Uterus (tissue), 4 donors: Measurements from ENCODE around the gene RAI1. TPM values are rescaled to one million over a fixed set of nuclear protein-coding genes. Genes with fewer than 3 reads are reported as not detected.

Source experiments
- DNase-seq, 2 donors: peaks; one replicate each; pipeline ENCODE4 v3.0.0-alpha.2; 2019 to 2020
- H3K27ac ChIP-seq, 2 donors: fragments of 200-600 bp; sonication (generic); 1 replicate in 1 of 2; 2 replicates in 1 of 2; pipeline ENCODE4 v1.5.1; 2016 to 2018
- H3K27me3 ChIP-seq, 2 donors: fragments of 200-600 bp; sonication (generic); one replicate each; pipeline ENCODE4 v1.5.1; 2018 to 2019; ENCODE audit warnings: control low read depth in 1 of 2
- H3K36me3 ChIP-seq, 2 donors: fragments of 200-600 bp; sonication (generic); one replicate each; pipeline ENCODE4 v1.5.1; 2019; ENCODE audit warnings: control low read depth in 1 of 2
- H3K4me1 ChIP-seq, 2 donors: fragments of 200-600 bp; sonication (generic); one replicate each; pipeline ENCODE4 v1.5.1; 2018 to 2019; ENCODE audit warnings: control low read depth in 1 of 2
- H3K4me3 ChIP-seq, 2 donors: fragments of 200-600 bp; sonication (generic); 1 replicate in 1 of 2; 2 replicates in 1 of 2; pipeline ENCODE4 v1.5.1; 2018 to 2019; ENCODE audit warnings: mild to moderate bottlenecking in 1 of 2
- H3K9me3 ChIP-seq, 2 donors: fragments of 200-600 bp; sonication (generic); one replicate each; pipeline ENCODE4 v1.5.1; 2019; ENCODE audit warnings: control low read depth in 1 of 2
- CTCF ChIP-seq, 4 experiments: fragments of 200-600 bp in 2 of 4; fragments of 450-650 bp in 2 of 4; sonication (generic) in 2 of 4; IDR thresholded peaks; one replicate each; pipeline ENCODE4 v1.5.1; 2016 to 2019; ENCODE audit warnings: antibody characterized with exemption in 4 of 4, mild to moderate bottlenecking in 2 of 4, moderate library complexity in 1 of 4
- POLR2A ChIP-seq, 2 donors: fragments of 450-650 bp; IDR thresholded peaks; one replicate each; pipeline ENCODE4 v1.6.1; 2016; ENCODE audit warnings: antibody characterized with exemption in 2 of 2, mild to moderate bottlenecking in 1 of 2, moderate library complexity in 1 of 2
- intact Hi-C: fragments of 100-400 bp; cut with DNase I; formaldehyde crosslinking; loops from one replicate; pipeline ENCODE4 v1.15.1; 2023; ENCODE audit warnings: low total_unique reads
- total RNA-seq, 4 donors: library from RNA; depleted of rRNA in 3 of 4; stranded (reverse); fragments of >200 nt in 3 of 4; gene quantifications; one replicate each; pipeline versions ENCODE4 v1.1.0 to v1.2.4, GENCODE V29; 2014 to 2023
- donor health status: DM: yes; HTN: yes; CAD: no.

The RAI1 gene
- total RNA-seq, 4 donors from 2014 or later = 10.0 to 66.1 (median 15.3) TPM

- no peaks in the 10 kb centered on the region for H3K27me3 ChIP-seq
- TF ChIP-seq CTCF (IDR thresholded peaks at IDR 0.05) (no peak), POLR2A (IDR thresholded peaks at IDR 0.05) (no peak)
- H3K36me3 ChIP-seq = no peaks in the 10 kb centered on the region
- intact Hi-C loops = no loop called here
- no peak for DNase-seq
- H3K9me3 ChIP-seq = no peaks in the 10 kb centered on the region
- H3K27ac ChIP-seq = no peak overlapping the region
- H3K4me3 ChIP-seq = no peak overlapping the region
- peaks cover 0 to 28% of the 10 kb centered on the region in 2 donors for H3K4me1 ChIP-seq
Observed at GRCh38 chr17:17702449-17703139, 21.3 kb downstream of the RAI1 start.

- intact Hi-C loops = no loop called here
- peak in 1 of 4 experiments; percentile 21 for TF ChIP-seq CTCF (IDR thresholded peaks at IDR 0.05)
- TF ChIP-seq POLR2A (IDR thresholded peaks at IDR 0.05) = no peak
- no peak overlapping the region for H3K27ac ChIP-seq
Observed at GRCh38 chr17:17703140-17703919, 22.1 kb downstream of the RAI1 start.

GRCh38 chr17:17704931-17705330, 23.7 kb downstream of the RAI1 start:
- no peak for DNase-seq
- H3K27ac ChIP-seq = no peak overlapping the region
- H3K4me3 ChIP-seq = no peak overlapping the region
- H3K9me3 ChIP-seq = no peaks in the 10 kb centered on the region
- H3K27me3 ChIP-seq = no peaks in the 10 kb centered on the region
- intact Hi-C loops = no loop called here
- H3K4me1 ChIP-seq = peaks cover 0 to 17% of the 10 kb centered on the region in 2 donors
- H3K36me3 ChIP-seq = no peaks in the 10 kb centered on the region
- no peak for TF ChIP-seq CTCF (IDR thresholded peaks at IDR 0.05)
- no peak for TF ChIP-seq POLR2A (IDR thresholded peaks at IDR 0.05)

More at GRCh38 chr17:17703140-17703919, 22.1 kb downstream of the RAI1 start:
- no peak overlapping the region for H3K4me3 ChIP-seq
- no peak for DNase-seq
- no peaks in the 10 kb centered on the region for H3K27me3 ChIP-seq
- no peaks in the 10 kb centered on the region for H3K36me3 ChIP-seq
- peaks cover 0 to 28% of the 10 kb centered on the region in 2 donors for H3K4me1 ChIP-seq
- no peaks in the 10 kb centered on the region for H3K9me3 ChIP-seq

- no peak for TF ChIP-seq POLR2A (IDR thresholded peaks at IDR 0.05)
- no peak for TF ChIP-seq CTCF (IDR thresholded peaks at IDR 0.05)
- intact Hi-C loops = no loop called here
- Histone ChIP-seq H3K36me3 (no peaks in the 10 kb centered on the region), H3K9me3 (no peaks in the 10 kb centered on the region), H3K4me1 (peaks cover 0 to 8% of the 10 kb centered on the region in 2 donors), H3K4me3 (no peak overlapping the region), H3K27me3 (no peaks in the 10 kb centered on the region), H3K27ac (no peak overlapping the region)
- DNase-seq = no peak
Observed at GRCh38 chr17:17706140-17707060, 25.1 kb downstream of the RAI1 start.
